Psoas muscle (tissue), 8 donors: ENCODE measurements around the gene CHST11. TPM values are rescaled to one million over a fixed set of nuclear protein-coding genes. Genes with fewer than 3 reads are reported as not detected.

Source experiments
- ATAC-seq, 4 donors: fragments of 200-7000 bp; cut with Tn5 transposase; one replicate each; pipeline ENCODE4 v1.9.1; 2020; ENCODE audit warnings: moderate library complexity in 3 of 4, mild to moderate bottlenecking in 2 of 4
- DNase-seq, 2 donors: peaks; one replicate each; pipeline ENCODE4 v3.0.0-alpha.2; 2020
- H3K27ac ChIP-seq: fragments of 200-600 bp; one replicate; pipeline ENCODE4 v1.8.0; 2022
- H3K27me3 ChIP-seq, 3 donors: fragments of 200-600 bp in 1 of 3; one replicate each; pipeline versions ENCODE4 v1.6.1 to v1.8.0; 2013 to 2022; ENCODE audit warnings: low read length in 2 of 3, mild to moderate bottlenecking in 2 of 3, moderate library complexity in 1 of 3; ENCODE audit not compliant: insufficient read depth in 3 of 3
- H3K36me3 ChIP-seq, 2 donors: fragments of 200-600 bp in 1 of 2; one replicate each; pipeline versions ENCODE4 v1.6.1 to v1.8.0; 2013 to 2022; ENCODE audit warnings: low read depth in 1 of 2, mild to moderate bottlenecking in 1 of 2, moderate library complexity in 1 of 2; ENCODE audit not compliant: insufficient read depth in 1 of 2
- H3K4me1 ChIP-seq: fragments of 200-600 bp; one replicate; pipeline ENCODE4 v1.8.0; 2022
- H3K4me3 ChIP-seq: fragments of 200-600 bp; one replicate; pipeline ENCODE4 v1.8.0; 2022; ENCODE audit warnings: mild to moderate bottlenecking
- H3K9me3 ChIP-seq: fragments of 200-600 bp; one replicate; pipeline ENCODE4 v1.8.0; 2022
- CTCF ChIP-seq: fragments of 200-600 bp; IDR thresholded peaks from one replicate; pipeline ENCODE4 v1.8.0; 2022; ENCODE audit warnings: antibody characterized with exemption
- WGBS, 3 donors: extraction: QIAGEN DNeasy Blood & Tissue Kit; methylation state at CpG; one replicate each; pipeline versions ENCODE4 v1.1.6 to v1.1.7; 2013; 5-methylcytosine and 5-hydroxymethylcytosine counted together
- intact Hi-C, 2 donors: fragments of 100-400 bp; cut with DNase I; formaldehyde crosslinking; loops; one replicate each; pipeline versions ENCODE4 v1.11.0 to v1.14.2; 2022
- polyA plus RNA-seq, 3 donors: library from polyadenylated mRNA; stranded (reverse); fragments of 200-250 nt; gene quantifications; one replicate each; pipeline ENCODE4 v1.2.3, GENCODE V29; 2013
- total RNA-seq, 4 donors: library from RNA; stranded (reverse); fragmentation: NEBNext Ultra II Directional in 2 of 4; extraction: Animal tissue kit (Norgen Biotek cat#: 25700) in 2 of 4; gene quantifications; one replicate each; pipeline versions ENCODE4 v1.2.1 to v1.2.4, GENCODE V29; 2021 to 2023
- donor health status: healthy with polysubstance abuse.
- donor health status: DM: no; HTN: no; CAD: no; lungs with moderate emphysema.
- donor health status: Bipolar disorder and iron deficiency.
- donor health status: healthy.
- donor health status: DM: yes; HTN: yes; CAD: no.
- donor health status: DM: no; HTN: no; CAD: no.
- donor health status: DM: no; HTN: no; CAD: no.
- donor health status: DM: yes; HTN: yes; CAD: no.

The CHST11 gene
- total and polyA plus RNA-seq, 7 donors: 0.52 to 1.6 (median 1.0) TPM

- TF ChIP-seq CTCF: no peak
- intact Hi-C loops: no loop called here
- 96 to 98% (median 97%) methylated on average over 8 of the region's 8 CpGs for WGBS, 3 donors
- DNase-seq (no peak), ATAC-seq (no peak)
- Histone ChIP-seq H3K27me3 (no peaks in the 10 kb centered on the region), H3K4me3 (no peak overlapping the region), H3K36me3 (no peaks in the 10 kb centered on the region), H3K9me3 (no peaks in the 10 kb centered on the region), H3K27ac (no peak overlapping the region), H3K4me1 (no peaks in the 10 kb centered on the region)
Measured at GRCh38 chr12:104631867-104632266, 175.1 kb downstream of the CHST11 start.

GRCh38 chr12:104632724-104633201 lies 176.0 kb downstream of the CHST11 start:
- Histone ChIP-seq H3K9me3 (no peaks in the 10 kb centered on the region), H3K27ac (no peak overlapping the region), H3K4me3 (no peak overlapping the region), H3K36me3 (no peaks in the 10 kb centered on the region), H3K4me1 (no peaks in the 10 kb centered on the region), H3K27me3 (no peaks in the 10 kb centered on the region)
- intact Hi-C loops: no loop called here
- DNase-seq: no peak
- TF ChIP-seq CTCF: no peak
- no peak for ATAC-seq
- 49 to 54% (median 50%) methylated on average over 13 of the region's 13 CpGs for WGBS, 3 donors

- 75 to 94% (median 91%) methylated on average over 4 of the region's 4 CpGs for WGBS, 3 donors
- H3K27ac ChIP-seq: no peak overlapping the region
- intact Hi-C loops: no loop called here
Measured at GRCh38 chr12:104634044-104634443, 177.3 kb downstream of the CHST11 start.

GRCh38 chr12:104634852-104635251 lies 178.1 kb downstream of the CHST11 start:
- intact Hi-C loops: no loop called here
- Histone ChIP-seq H3K9me3 (no peaks in the 10 kb centered on the region), H3K27me3 (no peaks in the 10 kb centered on the region), H3K27ac (no peak overlapping the region), H3K4me1 (no peaks in the 10 kb centered on the region), H3K36me3 (no peaks in the 10 kb centered on the region), H3K4me3 (no peak overlapping the region)
- ATAC-seq (no peak), DNase-seq (no peak)
- 92 to 95% (median 95%) methylated on average over 3 of the region's 3 CpGs for WGBS, 3 donors
- TF ChIP-seq CTCF: no peak

More at GRCh38 chr12:104634044-104634443, 177.3 kb downstream of the CHST11 start:
- Histone ChIP-seq H3K9me3 (no peaks in the 10 kb centered on the region), H3K4me3 (no peak overlapping the region), H3K36me3 (no peaks in the 10 kb centered on the region), H3K27me3 (no peaks in the 10 kb centered on the region), H3K4me1 (no peaks in the 10 kb centered on the region)
- TF ChIP-seq CTCF: no peak
- no peak for DNase-seq
- ATAC-seq: no peak
